Mucosa of descending colon (tissue), 3 donors: ENCODE data around the gene MALRD1. TPM values are rescaled to one million over a fixed set of nuclear protein-coding genes. Genes with fewer than 3 reads are reported as not detected.

Experiments
- ATAC-seq: fragments of 200-7000 bp; cut with Tn5 transposase; one replicate; pipeline ENCODE4 v1.9.1; 2020; ENCODE audit warnings: mild to moderate bottlenecking, moderate library complexity
- DNase-seq, 3 donors: peaks; one replicate each; pipeline ENCODE4 v3.0.0-alpha.2; 2020
- H3K36me3 ChIP-seq: fragments of 200-600 bp; one replicate; pipeline ENCODE4 v1.8.0; 2021; ENCODE audit warnings: low read depth, mild to moderate bottlenecking
- H3K4me1 ChIP-seq: fragments of 200-600 bp; one replicate; pipeline ENCODE4 v1.8.0; 2021; ENCODE audit warnings: low read depth, mild to moderate bottlenecking
- H3K4me3 ChIP-seq: fragments of 200-600 bp; one replicate; pipeline ENCODE4 v1.8.0; 2021; ENCODE audit warnings: mild to moderate bottlenecking
- H3K9me3 ChIP-seq: fragments of 200-600 bp; one replicate; pipeline ENCODE4 v1.8.0; 2021; ENCODE audit warnings: mild to moderate bottlenecking
- CTCF ChIP-seq: fragments of 200-600 bp; IDR thresholded peaks from one replicate; pipeline ENCODE4 v1.8.0; 2022; ENCODE audit warnings: antibody characterized with exemption, mild to moderate bottlenecking
- intact Hi-C, 2 donors: fragments of 100-400 bp; cut with DNase I in 1 of 2; cut with micrococcal nuclease in 1 of 2; formaldehyde crosslinking; loops; one replicate each; pipeline versions ENCODE4 v1.11.0 to v1.11.1; 2022; cut with DNase I, micrococcal nuclease
- total RNA-seq, 3 donors: library from RNA; stranded (reverse); fragmentation: NEBNext Ultra II Directional in 2 of 3; extraction: Animal tissue kit (Norgen Biotek cat#: 25700) in 2 of 3; gene quantifications; one replicate each; pipeline versions ENCODE4 v1.2.1 to v1.2.4, GENCODE V29; 2021 to 2023
- donor health status: DM: no; HTN: no; CAD: no; lungs with moderate emphysema.
- donor health status: DM: no; HTN: no; CAD: no.
- donor health status: DM: no; HTN: yes; CAD: no.

Gene MALRD1
- total RNA-seq, 3 donors from 2014 or later, result 0.41 to 0.90 (median 0.60) TPM

- no peak for TF ChIP-seq CTCF
- no peak overlapping the region for H3K4me3 ChIP-seq
- intact Hi-C loops, result no loop called here
- H3K4me1 ChIP-seq, result no peaks in the 10 kb centered on the region
- H3K9me3 ChIP-seq, result no peaks in the 10 kb centered on the region
- no peaks in the 10 kb centered on the region for H3K36me3 ChIP-seq
- ATAC-seq (no peak), DNase-seq (no peak)
Observed at GRCh38 chr10:19221216-19221615, 172.6 kb downstream of the MALRD1 start.

GRCh38 chr10:19226025-19226424 is 177.4 kb downstream of the MALRD1 start:
- no peak for TF ChIP-seq CTCF
- no peak overlapping the region for H3K4me3 ChIP-seq
- no peaks in the 10 kb centered on the region for H3K36me3 ChIP-seq
- no peaks in the 10 kb centered on the region for H3K4me1 ChIP-seq
- DNase-seq, result no peak
- no peak for ATAC-seq
- no peaks in the 10 kb centered on the region for H3K9me3 ChIP-seq
- intact Hi-C loops, result no loop called here

- Histone ChIP-seq H3K9me3 (no peaks in the 10 kb centered on the region), H3K4me1 (no peaks in the 10 kb centered on the region), H3K4me3 (no peak overlapping the region), H3K36me3 (no peaks in the 10 kb centered on the region)
- no peak for ATAC-seq
- no peak for DNase-seq
- intact Hi-C loops, result no loop called here
- no peak for TF ChIP-seq CTCF
Observed at GRCh38 chr10:19231034-19231433, 182.4 kb downstream of the MALRD1 start.

GRCh38 chr10:19245889-19246752 is 197.5 kb downstream of the MALRD1 start:
- no peak overlapping the region for H3K4me3 ChIP-seq
- DNase-seq, result no peak
- H3K4me1 ChIP-seq, result no peaks in the 10 kb centered on the region
- intact Hi-C loops, result no loop called here
- H3K9me3 ChIP-seq, result no peaks in the 10 kb centered on the region
- TF ChIP-seq CTCF, result no peak
- H3K36me3 ChIP-seq, result no peaks in the 10 kb centered on the region
- ATAC-seq, result no peak

GRCh38 chr10:19247843-19248242 is 199.2 kb downstream of the MALRD1 start:
- no peak overlapping the region for H3K4me3 ChIP-seq
- DNase-seq (no peak), ATAC-seq (no peak)
- H3K36me3 ChIP-seq, result no peaks in the 10 kb centered on the region
- intact Hi-C loops, result no loop called here
- H3K9me3 ChIP-seq, result no peaks in the 10 kb centered on the region
- no peaks in the 10 kb centered on the region for H3K4me1 ChIP-seq
- TF ChIP-seq CTCF, result no peak
